HG03521 (cell line): Measurements from ENCODE around the gene HEXIM2.
A peak's percentile ranks its signal among the peaks of the same experiment; 100 is the strongest.
"Not testable (repeated sequence)": the region's sequence is repeated elsewhere in the genome, so short reads cannot be mapped to it uniquely, and the experiment has no call there.

ENCODE experiments used
- ATAC-seq: cut with Tn5 transposase; IDR thresholded peaks from one replicate; pipeline ENCODE4 v1.9.1; 2021; ENCODE audit warnings: mild to moderate bottlenecking, moderate library complexity; ENCODE audit not compliant: unreplicated experiment

HEXIM2 gene

GRCh38 chr17:45161288-45162024, at the start of gene HEXIM2:
Gene HEXIM2, plus strand, starts transcription at chr17:45161875. Its CDS starts 919 bp downstream, at chr17:45162794.
- ATAC-seq = peak; percentile 89

DNA sequence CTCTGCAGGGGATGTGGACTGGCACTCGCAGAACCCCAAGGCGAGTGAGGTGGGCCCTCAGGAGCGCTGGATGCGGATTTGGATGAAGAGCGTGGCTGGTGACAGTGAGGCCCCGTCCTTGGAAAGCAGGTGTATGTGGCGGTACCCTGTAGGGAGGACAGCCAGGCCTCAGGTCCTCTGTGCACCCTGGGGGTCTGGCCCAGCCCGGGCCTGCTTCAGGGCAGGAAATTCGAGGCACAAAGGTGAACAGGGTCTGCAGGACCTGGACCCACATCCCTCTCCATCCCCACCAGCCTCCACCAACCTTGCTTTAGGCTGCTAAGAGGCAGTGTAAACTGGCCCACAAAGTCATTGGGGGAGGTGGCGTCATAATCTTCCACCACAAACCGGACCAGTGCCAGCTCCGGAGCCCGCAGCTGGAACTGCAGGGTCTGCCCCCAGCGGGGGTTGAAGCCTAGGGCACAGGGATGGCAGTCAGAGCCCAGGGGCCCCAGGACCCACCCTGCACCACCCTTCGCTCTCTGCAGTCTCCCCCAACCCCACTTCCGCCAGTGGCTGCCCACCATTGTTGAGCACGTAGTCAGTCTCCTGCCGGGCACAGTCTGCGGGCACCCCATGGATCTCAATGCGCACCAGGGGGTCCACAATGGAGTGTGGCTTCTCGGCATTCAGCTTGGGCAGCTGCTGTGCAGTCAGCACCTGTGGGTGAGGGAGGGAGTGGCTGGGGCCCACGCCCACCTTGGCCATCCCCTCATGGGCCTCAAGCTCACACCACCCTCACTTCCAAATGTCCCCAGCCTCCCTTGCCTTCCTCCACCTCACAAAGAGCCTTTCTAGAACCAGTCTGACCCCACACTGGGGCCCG, 48.9 kb upstream of the HEXIM2 start:
- ATAC-seq = no peak

- ATAC-seq = no peak
These were observed 48.3 kb upstream of the HEXIM2 start for GRCh38 chr17:45113424-45113754.

DNA sequence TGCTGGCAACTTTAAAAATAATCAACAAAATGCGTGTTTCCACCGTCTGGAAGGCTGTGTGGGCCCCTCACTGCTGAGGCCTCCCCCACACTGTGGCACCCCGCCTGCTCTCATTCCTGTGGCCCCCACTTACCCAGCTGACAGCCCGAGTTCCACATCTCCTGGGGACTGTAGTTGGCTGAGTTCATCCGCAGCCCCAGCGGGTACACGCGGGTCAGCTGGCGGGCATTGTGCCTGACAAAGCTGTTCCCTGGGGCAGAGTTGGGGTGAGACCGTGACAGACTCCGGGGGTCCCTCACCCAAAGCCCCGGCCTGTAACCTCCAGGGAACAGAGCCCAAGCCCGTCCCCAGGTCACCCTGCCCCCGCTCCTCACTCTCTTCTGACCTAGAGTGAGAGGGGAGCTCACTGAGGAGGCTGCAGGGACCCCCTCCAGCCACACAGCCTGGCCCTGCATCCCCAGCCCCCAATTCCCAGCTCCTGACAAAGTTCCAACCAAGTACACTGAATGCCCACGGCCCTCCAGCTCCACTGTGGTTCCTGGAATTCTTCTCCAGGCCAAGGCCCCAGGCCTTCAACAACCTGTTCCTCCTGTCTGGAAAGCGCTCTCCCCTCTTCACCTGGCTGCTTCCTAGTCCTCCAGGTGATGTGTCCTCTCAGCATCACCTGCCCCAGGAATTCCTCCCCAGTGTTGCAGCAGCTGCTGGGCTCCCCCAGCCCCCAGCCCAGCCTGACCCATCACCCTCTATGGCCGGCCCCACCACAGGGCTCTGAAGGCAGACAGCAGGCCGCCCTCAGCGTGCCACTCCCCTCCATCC, 47.4 kb upstream of the HEXIM2 start:
- no peak for ATAC-seq

DNA sequence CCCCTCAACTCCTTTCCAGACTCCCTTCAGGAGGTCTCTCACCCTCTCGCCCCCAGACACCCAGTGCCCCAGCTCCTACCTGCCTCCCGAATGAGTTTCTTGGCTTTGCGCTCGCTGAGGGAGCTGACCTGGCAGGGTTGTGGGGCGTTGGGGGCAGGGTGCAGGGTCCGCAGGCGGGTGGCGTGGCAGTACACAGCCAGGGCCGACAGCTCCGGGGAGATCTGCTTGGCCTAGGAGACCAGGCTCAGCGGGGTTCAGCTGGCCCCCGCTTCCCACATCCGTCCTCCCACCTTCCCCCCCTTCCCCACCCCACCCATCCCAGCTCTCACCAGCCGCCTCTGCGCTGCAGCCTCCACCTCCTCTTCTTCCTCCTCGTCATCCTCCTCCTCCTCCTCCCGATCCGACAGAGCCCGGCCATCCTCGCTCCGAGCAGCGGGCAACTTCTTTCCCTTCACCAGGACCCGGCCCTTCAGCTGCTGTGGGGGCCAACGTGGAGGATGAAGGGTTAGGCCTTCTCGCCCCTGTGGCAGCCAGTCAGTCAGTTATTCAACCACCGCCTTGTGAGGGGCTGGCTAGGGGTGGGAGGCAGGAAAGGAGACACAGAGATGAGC, 46.6 kb upstream of the HEXIM2 start:
- ATAC-seq = no peak

DNA sequence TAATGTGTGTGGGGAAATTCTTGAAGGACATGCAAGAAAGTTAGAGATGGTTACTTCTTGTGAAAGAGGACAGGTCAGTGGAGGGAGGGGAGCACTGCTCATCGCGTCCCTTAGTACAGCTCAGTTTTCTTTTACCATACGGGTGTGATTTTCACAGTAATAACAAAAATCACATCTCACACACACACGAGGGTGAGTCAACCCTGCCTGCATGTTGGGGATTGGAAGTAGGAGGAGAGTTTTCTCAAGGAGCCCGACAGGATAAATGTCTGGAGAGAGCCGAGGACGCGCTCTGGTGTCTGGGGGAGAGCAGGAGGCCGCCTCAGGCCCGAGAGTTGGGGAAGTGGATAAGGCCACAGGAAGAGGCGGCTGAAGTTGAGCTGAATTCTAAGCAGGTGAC, 45.8 kb upstream of the HEXIM2 start:
- no peak for ATAC-seq

GRCh38 chr17:45116434-45117016, 45.1 kb upstream of the HEXIM2 start:
- no peak for ATAC-seq

- no peak for ATAC-seq
These were observed 44.3 kb upstream of the HEXIM2 start for GRCh38 chr17:45117334-45117733.

GRCh38 chr17:45117848-45118646, 43.6 kb upstream of the HEXIM2 start:
- ATAC-seq = no peak

DNA sequence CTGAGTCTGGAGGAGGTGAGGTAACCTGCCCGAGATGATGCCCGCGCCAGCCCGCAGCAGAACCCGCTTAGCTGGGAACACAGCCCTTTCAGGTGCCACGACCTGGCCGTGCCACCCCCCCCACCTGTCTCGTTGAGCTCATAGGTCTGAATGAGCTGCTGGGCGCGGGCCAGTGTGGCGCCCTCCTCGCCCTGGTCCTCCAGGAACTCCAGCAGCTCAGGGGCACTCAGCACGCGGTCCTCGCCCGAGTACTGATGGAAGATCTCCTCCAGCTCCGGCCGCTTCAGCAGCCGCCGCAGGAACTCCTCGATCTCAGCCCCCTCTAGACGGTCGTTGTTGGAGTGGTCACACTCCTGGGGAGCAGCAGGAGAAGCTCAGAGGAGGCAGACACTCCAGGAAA, 43.0 kb upstream of the HEXIM2 start:
- ATAC-seq = no peak

DNA sequence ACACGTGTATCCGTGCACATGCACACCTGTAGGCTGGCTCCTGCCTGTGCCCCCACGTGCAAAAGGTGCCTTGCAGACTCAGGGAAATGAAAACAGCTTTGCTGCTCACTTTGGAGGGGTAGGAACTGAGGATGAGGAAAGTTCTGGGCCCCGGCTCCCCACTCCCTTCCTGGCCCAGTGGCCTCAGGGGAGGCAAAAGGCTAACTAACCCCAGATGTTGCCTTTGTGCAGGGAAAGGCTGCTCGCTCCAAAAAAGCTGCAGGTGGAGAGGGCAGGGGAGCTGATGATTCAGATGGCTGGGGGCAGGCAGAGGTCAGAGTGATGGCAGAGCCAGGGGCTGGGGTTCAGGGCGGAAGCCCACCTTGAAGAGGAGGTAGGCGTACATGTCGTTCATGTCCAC, 41.7 kb upstream of the HEXIM2 start:
- no peak for ATAC-seq

GRCh38 chr17:45120558-45120957, 41.1 kb upstream of the HEXIM2 start:
- ATAC-seq = no peak

GRCh38 chr17:45121055-45121454, 40.6 kb upstream of the HEXIM2 start:
- no peak for ATAC-seq

GRCh38 chr17:45123076-45123770, 38.5 kb upstream of the HEXIM2 start:
- ATAC-seq = no peak

DNA sequence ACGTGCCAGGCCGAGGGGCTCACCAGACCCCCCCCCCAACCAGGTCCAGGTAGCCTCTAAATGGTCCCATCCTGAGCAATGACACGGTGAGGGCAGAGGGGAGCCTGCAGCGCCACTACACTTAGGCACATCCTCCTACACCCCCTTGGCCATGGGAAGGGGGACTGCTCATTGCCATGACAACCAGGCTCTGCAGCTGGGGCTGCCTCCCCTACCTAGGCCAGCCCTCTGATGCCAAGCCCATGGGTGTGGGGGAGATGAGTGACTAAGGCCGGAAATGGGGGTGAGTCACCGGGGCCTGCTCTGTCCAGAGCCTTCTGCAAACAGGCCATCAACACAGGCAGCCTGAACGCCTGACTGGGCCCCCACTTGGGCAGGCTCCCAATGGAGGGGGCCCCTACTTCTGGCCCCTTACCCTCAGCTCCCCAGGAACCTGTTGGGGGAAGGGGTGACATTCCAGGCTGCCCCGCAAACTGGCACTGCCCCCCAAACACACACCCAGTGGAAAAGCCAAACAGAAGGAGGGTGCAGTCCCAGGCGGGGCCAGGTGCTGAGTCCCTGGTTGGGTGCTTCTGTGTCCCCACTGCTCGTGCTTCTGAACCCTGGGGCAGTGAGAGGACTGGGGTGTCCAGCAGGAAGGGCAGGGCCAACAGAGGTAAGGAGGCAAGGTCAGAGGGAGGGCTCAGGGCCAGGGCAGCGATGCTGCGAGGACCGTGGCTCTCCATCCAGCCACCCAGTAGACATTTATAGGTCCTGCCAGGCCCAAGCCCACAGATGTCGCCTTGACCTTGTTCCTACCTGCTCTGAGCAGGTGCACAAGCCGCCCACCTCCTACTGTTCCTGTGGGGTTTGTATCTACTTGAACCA, 37.5 kb upstream of the HEXIM2 start:
- no peak for ATAC-seq

- ATAC-seq = not testable (repeated sequence)
These were observed 36.9 kb upstream of the HEXIM2 start for GRCh38 chr17:45124797-45125122.

- no peak for ATAC-seq
These were observed 36.2 kb upstream of the HEXIM2 start for GRCh38 chr17:45125509-45125908.

DNA sequence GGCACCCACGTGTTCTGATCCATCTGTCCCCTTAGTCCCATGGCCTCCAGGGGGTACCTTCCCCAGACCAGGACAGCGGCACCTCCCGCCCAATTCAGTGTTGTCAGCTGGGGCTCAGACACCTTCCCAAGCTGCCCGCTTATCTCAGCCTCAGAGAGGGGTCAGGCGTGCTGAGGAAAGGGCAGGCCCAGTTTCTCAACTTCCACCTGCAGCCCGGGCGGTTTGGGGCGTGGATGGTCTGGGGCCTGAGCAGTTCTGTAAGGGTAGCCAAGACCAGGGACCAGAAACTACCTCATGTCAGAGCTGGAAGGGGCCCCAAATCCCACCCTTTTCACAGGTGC, 34.5 kb upstream of the HEXIM2 start:
- no peak for ATAC-seq
